ENCODE results near the gene ARHGEF38. TPM values are rescaled to one million over a fixed set of nuclear protein-coding genes. Genes with fewer than 3 reads are reported as not detected.

ARHGEF38 gene, protein sequence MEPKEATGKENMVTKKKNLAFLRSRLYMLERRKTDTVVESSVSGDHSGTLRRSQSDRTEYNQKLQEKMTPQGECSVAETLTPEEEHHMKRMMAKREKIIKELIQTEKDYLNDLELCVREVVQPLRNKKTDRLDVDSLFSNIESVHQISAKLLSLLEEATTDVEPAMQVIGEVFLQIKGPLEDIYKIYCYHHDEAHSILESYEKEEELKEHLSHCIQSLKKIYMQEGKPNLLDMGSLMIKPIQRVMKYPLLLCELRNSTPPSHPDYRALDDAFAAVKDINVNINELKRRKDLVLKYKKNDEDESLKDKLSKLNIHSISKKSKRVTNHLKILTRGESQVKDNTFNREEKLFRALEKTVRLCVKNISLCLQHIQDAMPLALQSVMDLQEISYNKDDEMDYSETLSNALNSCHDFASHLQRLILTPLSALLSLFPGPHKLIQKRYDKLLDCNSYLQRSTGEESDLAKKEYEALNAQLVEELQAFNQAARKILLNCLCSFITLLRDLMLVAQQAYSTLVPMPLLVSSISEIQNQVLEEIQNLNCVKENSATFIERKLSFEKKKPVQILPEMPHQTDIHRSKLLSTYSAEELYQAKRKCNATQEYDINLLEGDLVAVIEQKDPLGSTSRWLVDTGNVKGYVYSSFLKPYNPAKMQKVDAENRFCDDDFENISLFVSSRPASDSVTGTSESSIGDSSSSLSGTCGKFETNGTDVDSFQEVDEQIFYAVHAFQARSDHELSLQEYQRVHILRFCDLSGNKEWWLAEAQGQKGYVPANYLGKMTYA
- polyA plus RNA-seq (2014; cell fraction: cytosol; rRNA removed) = not detected in 2 replicates
- not detected in 2 replicates for polyA plus RNA-seq (2014; cell fraction: nucleus; rRNA removed)

DNA sequence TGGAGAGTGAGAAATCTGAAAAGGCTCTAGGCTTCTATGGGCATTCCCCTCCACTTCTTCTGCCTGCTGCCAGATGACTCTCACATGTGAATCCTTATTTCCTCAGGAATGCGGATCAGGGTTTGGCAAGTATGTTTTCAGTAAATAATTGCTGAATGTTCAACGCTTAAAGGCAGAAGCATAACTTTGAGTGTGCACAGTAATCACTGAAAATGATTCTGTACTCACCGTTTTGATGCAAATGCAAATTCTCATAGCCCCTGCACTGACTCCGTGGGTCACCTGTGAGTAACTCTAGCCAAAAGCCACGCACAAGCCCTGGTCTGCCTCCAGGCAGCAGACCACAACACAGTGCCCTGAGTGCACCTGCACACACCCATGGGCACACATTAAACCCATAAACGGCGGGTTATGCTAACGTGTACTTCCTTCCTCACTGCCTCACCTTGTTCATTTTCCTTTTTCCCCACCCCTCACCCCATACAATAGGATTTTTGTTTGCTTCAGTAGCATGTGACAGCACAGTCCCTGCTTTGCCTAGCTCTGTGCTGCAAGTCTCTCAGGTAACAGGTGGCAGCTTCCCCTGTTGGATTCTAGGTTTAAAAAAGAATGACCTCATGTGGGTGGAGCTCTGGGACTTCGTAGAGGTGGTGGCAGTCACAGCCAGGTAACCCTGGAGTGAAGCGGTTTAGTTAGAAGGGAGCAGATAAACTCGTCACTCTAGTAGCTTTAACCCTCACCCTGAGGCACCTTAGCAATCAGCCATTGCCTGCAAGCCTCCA is at the start of gene ARHGEF38:
Gene ARHGEF38 (plus strand): TSS at position 656 of the 782 bp plus-strand sequence. CDS start 146 bp downstream, outside the sequence.
- no peak for DNase-seq (ENCODE audit: low spot score)

GRCh38 chr4:105503484-105503883 is 48.9 kb upstream of the ARHGEF38 start:
- DNase-seq (ENCODE audit: low spot score) = no peak

DNA sequence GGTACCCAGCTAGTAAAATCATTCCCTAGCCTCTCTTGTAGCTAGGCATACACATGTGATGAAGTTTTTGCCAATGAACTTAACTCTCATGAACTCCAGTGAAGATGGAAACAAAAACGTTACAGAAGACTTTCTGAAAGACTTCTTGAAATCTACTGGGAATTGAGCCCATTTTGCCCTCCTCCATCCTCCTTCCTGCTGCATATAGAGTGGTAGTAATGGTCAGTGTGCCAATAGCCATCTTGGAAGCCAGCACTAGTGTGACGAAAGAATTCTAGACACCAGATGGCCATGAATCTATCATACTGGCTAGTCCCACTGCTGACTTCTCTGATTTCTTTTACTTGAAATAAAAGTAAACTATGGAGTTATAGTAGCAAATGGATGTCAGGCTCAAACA is 47.7 kb upstream of the ARHGEF38 start:
- no peak for DNase-seq (ENCODE audit: low spot score)

DNA sequence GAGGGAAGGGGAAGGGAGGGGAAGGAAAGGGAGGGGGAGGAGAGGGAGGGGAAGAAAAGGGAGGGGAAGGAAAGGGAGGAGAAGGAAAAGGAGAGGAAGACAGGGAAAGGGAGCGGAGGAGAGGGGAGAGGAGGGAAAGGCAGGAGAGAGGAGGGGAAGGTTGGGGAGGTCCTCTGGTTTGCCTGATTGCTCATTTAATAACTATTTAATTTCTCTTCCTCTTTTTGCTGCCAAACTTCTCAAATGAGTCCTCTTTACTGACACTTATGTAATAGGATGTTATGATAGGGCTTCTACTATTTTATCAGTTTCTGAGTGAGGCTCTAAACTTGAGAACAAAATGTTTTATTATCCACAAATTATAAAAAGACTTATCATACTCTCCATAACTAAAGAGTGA is 43.1 kb upstream of the ARHGEF38 start:
- no peak for DNase-seq (ENCODE audit: low spot score)

GRCh38 chr4:105509714-105510113 is 42.7 kb upstream of the ARHGEF38 start:
- no peak for DNase-seq (ENCODE audit: low spot score)

GRCh38 chr4:105510245-105510644 is 42.2 kb upstream of the ARHGEF38 start:
- no peak for DNase-seq (ENCODE audit: low spot score)

GRCh38 chr4:105520819-105521790 is 31.3 kb upstream of the ARHGEF38 start:
- peak; percentile 38 for DNase-seq (ENCODE audit: low spot score)

DNA sequence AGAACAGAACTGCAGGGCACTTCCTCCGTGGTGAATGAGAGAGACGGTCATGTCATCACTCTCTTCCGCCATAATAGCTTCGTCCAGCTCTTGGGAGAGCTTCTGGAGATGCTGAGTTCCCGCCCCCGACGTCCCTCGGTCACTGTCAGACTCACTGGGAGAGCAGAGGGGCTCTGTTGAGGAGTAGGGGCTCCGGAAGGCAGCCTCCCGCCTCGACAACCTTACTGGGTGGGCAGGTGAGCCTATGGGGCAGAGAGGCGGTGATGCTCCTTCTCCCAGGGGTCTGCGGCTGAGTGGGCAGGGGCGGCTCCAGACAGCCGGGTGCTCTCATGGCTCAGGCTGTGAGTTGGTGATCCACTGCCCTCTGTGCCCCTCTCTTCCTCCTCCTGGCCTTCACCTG is 25.8 kb upstream of the ARHGEF38 start:
- no peak for DNase-seq (ENCODE audit: low spot score)

DNA sequence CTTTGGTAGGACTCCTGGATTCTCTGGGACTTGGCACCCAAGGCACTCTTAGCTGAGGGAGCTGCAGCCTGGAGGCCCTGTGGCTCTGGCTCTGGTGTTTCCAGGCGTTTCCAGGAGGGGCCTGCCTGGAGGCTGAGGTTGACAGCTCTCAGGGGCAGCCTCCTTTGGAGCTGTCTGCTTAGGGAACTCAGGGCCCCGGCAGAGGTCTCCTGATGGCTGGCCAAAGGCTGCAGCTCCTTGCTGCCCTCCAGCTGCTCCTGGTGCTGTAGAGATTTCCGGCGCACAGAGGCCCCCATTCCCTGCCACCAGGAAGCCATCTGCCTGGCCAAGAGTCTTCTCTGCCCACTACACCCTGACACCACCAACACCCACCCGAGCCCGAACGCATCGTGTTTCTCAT is 25.3 kb upstream of the ARHGEF38 start:
- DNase-seq (ENCODE audit: low spot score) = no peak

GRCh38 chr4:105536601-105537000 is 15.8 kb upstream of the ARHGEF38 start:
- DNase-seq (ENCODE audit: low spot score) = no peak

- no peak for DNase-seq (ENCODE audit: low spot score)
Measured at GRCh38 chr4:105541420-105541819, 11.0 kb upstream of the ARHGEF38 start.

DNA sequence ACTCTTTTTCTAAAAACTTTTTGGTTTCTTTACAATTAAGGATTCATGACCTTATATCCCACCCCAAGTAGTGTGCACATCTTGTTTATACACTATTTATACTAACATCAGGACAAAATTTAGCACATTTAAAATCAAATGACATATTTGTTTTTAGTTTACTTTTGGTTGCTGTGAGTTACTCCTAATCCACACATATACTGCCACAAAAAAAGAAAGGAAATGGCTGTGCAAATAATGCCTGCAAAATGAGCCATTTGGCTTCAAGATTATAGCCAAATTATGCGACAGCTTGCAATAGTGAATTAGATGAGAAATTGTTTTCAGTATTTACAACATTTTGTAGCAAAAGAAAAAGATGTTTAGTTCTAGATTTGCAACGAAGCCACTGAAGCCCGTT is 10.4 kb upstream of the ARHGEF38 start:
- DNase-seq (ENCODE audit: low spot score) = no peak

- no peak for DNase-seq (ENCODE audit: low spot score)
Measured at GRCh38 chr4:105543346-105543745, 9.1 kb upstream of the ARHGEF38 start.

- no peak for DNase-seq (ENCODE audit: low spot score)
Measured at GRCh38 chr4:105543881-105544280, 8.5 kb upstream of the ARHGEF38 start.

DNA sequence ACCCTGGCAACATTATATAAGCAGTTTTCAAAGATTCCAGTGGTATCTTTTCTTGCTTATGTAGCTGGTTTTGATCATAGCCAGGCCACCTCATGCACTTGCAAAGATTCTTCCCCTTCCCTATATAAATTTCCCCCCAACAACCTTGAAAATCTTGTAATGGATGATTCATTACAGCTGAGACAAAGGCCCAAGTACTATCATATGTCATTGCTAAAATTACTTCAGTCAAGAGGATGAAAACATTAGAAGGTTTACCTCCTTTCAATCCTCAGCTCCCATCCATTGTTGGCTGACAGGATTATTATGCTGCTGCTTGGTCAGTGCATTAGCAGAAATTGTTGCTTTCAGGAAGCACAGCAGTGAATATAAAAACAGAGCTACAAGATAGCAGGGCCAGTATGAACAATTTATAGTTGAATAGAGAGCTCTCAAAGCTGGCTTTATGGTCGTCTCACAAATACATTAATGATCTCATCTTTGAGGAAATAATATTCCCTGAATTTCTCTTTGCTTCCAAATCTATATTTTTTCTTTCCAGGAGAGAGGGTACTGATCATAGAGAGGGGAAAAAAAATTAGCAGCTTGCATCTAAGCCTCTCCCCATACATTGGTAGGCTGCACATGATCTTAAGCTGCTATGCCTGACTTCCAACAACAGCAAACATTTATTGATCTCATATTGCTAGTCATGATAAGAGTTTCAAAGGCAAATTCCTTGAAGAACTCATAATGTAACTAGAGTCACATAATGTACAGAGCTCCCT is 7.7 kb upstream of the ARHGEF38 start:
- peak; percentile 24 for DNase-seq (ENCODE audit: low spot score)

GRCh38 chr4:105546086-105546485 is 6.3 kb upstream of the ARHGEF38 start:
- no peak for DNase-seq (ENCODE audit: low spot score)

DNA sequence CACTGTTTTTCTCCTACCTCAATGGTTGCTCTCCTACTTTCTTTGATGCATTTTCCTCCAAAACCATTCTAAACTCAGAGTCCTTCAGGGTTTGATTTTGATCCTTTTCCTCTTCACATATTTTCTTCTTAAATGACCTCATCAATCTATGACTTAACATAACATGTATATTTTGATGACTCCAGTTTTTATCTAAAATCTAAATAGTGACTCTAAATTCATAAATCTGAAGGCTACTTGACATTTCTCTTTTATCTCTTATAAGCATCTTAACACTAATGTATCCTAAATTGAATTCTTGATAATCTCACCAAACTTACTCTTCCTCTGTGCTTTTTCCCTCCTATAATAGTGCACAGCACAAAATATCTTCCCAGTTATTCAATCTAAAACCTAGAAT is 4.7 kb upstream of the ARHGEF38 start:
- DNase-seq (ENCODE audit: low spot score) = peak; percentile 34

DNA sequence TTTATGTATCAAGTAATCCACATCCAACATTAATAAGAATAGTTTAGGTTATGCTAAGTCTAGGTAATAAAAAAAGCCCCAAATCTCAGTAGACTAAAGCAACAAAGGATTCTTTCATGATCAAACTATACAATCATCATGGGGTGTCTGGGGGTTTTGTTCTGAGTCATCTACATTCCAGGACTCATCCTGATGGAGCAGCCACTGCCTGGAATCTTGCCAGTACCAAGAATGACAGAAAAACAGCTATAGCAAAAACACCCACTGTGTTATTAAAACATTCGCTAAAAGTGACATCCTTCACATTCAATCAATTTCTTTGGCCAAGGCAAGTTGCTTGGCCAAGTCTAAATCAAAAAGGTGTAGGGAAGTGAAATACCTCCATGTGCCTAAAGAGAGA is 3.9 kb upstream of the ARHGEF38 start:
- no peak for DNase-seq (ENCODE audit: low spot score)

GRCh38 chr4:105550641-105551040 is 1.8 kb upstream of the ARHGEF38 start:
- DNase-seq (ENCODE audit: low spot score) = no peak

DNA sequence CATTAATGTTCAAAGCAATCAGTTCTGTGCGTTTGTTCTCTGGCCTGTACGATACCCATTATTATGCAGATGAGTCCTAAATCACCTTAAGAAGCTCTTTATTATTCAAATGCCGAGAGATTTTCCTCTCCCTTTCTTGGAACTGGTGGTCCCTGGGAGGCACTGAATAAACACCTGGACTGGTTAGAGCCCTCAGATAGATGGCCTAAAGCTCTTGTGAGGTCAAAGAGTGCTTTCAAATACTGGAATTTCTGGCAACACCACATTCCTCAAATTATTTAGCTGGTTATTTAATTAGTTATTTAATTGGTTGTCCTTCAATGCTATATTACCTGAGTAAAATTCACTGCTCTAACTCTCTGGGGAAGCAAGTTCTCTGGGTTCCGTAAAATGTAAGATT is 3.0 kb downstream of the ARHGEF38 start:
- DNase-seq (ENCODE audit: low spot score) = no peak

Measured in SK-N-DZ (cell line).